HepG2 (cell line): ENCODE measurements around the gene IER2. TPM values are rescaled to one million over a fixed set of nuclear protein-coding genes. Genes with fewer than 3 reads are reported as not detected.

ENCODE experiments used
- FOSL1 ChIP-seq: sonication (generic); formaldehyde crosslinking; IDR thresholded peaks from 2 replicates; pipeline ENCODE4 v1.9.0; 2021; ENCODE audit warnings: missing genetic modification reagents, borderline replicate concordance
- GRHL1 ChIP-seq: sonication (generic); formaldehyde crosslinking; conservative IDR thresholded peaks from 2 replicates; pipeline ENCODE4 v1.8.0; 2022; ENCODE audit warnings: missing genetic modification reagents
- LCORL ChIP-seq, 2 experiments: fragments of 450-650 bp in 1 of 2; sonication (generic) in 1 of 2; formaldehyde crosslinking in 1 of 2; IDR thresholded peaks; 2 replicates each; pipeline versions ENCODE4 v1.5.0 to v1.6.1; 2017 to 2020; ENCODE audit warnings: antibody characterized with exemption in 1 of 2, missing genetic modification reagents in 1 of 2
- MIER2 ChIP-seq: IDR thresholded peaks from 2 replicates; pipeline ENCODE4 v1.6.1; 2016; ENCODE audit warnings: missing biosample characterization, missing genetic modification reagents
- MTERF4 ChIP-seq: sonication (generic); formaldehyde crosslinking; IDR thresholded peaks from 2 replicates; pipeline ENCODE4 v1.8.0; 2023; ENCODE audit warnings: mild to moderate bottlenecking, missing genetic modification reagents
- NR1H2 ChIP-seq: sonication (generic); formaldehyde crosslinking; IDR thresholded peaks from 2 replicates; pipeline ENCODE4 v1.8.1; 2022; ENCODE audit warnings: low read depth, missing genetic modification reagents, borderline replicate concordance
- PAX8 ChIP-seq: sonication (generic); formaldehyde crosslinking; IDR thresholded peaks from 2 replicates; pipeline ENCODE4 v1.8.0; 2022; ENCODE audit warnings: mild to moderate bottlenecking, missing genetic modification reagents, borderline replicate concordance
- RORA ChIP-seq: sonication (generic); formaldehyde crosslinking; IDR thresholded peaks from 2 replicates; pipeline ENCODE4 v1.5.0; 2020; ENCODE audit warnings: mild to moderate bottlenecking, missing genetic modification reagents, moderate library complexity
- SYNCRIP ChIP-seq: fragments of 200-400 bp; formaldehyde crosslinking; IDR thresholded peaks from 2 replicates; pipeline ENCODE4 v1.6.1; 2018; ENCODE audit warnings: mild to moderate bottlenecking, low read depth, low read length; ENCODE audit not compliant: insufficient read depth
- ZBTB33 ChIP-seq: sonication (generic); formaldehyde crosslinking; IDR thresholded peaks from 2 replicates; pipeline ENCODE4 v1.4.0; 2020; ENCODE audit warnings: missing genetic modification reagents
- ZBTB38 ChIP-seq: sonication (generic); formaldehyde crosslinking; IDR thresholded peaks from 2 replicates; pipeline ENCODE4 v1.5.1; 2020; ENCODE audit warnings: mild to moderate bottlenecking, missing genetic modification reagents
- ZMYM2 ChIP-seq: sonication (generic); formaldehyde crosslinking; IDR thresholded peaks from 2 replicates; pipeline ENCODE4 v1.8.0; 2022; ENCODE audit warnings: mild to moderate bottlenecking, missing genetic modification reagents
- ZMYM3 ChIP-seq: sonication (generic); formaldehyde crosslinking; IDR thresholded peaks from 2 replicates; pipeline ENCODE4 v1.5.1; 2020; ENCODE audit warnings: mild to moderate bottlenecking, missing genetic modification reagents
- ZNF326 ChIP-seq: sonication (generic); formaldehyde crosslinking; IDR thresholded peaks from 2 replicates; pipeline ENCODE4 v1.4.0; 2020; ENCODE audit warnings: missing genetic modification reagents, borderline replicate concordance
- ZNF512 ChIP-seq: sonication (generic); formaldehyde crosslinking; IDR thresholded peaks from 2 replicates; pipeline ENCODE4 v1.4.0; 2020; ENCODE audit warnings: mild to moderate bottlenecking, missing genetic modification reagents
- ZNF530 ChIP-seq: sonication (generic); formaldehyde crosslinking; IDR thresholded peaks from 2 replicates; pipeline ENCODE4 v1.5.0; 2020; ENCODE audit warnings: low read depth, mild to moderate bottlenecking, missing genetic modification reagents
- ZNF549 ChIP-seq: sonication (generic); formaldehyde crosslinking; IDR thresholded peaks from 2 replicates; pipeline ENCODE4 v1.5.0; 2020; ENCODE audit warnings: missing genetic modification reagents
- ZNF564 ChIP-seq: sonication (generic); formaldehyde crosslinking; IDR thresholded peaks from 2 replicates; pipeline ENCODE4 v1.8.1; 2023; ENCODE audit warnings: mild to moderate bottlenecking, missing genetic modification reagents
- ZNF703 ChIP-seq: sonication (generic); formaldehyde crosslinking; IDR thresholded peaks from 2 replicates; pipeline ENCODE4 v1.5.1; 2020; ENCODE audit warnings: missing genetic modification reagents, mild to moderate bottlenecking, moderate library complexity, borderline replicate concordance
- ZNF704 ChIP-seq: sonication (generic); formaldehyde crosslinking; IDR thresholded peaks from 2 replicates; pipeline ENCODE4 v1.8.1; 2023; ENCODE audit warnings: mild to moderate bottlenecking, inconsistent platforms, moderate library complexity, missing genetic modification reagents, borderline replicate concordance
- polyA plus RNA-seq, 8 experiments: library from polyadenylated mRNA; depleted of rRNA in 3 of 8; stranded (reverse) in 7 of 8; unstranded in 1 of 8; fragments of >200 nt; fragmentation: Illumina TruSeq in 4 of 8; extraction: Trizol in 4 of 8; gene quantifications; 2 replicates each; pipeline versions ENCODE4 v1.2.1 to v1.2.3, GENCODE V29; 2011 to 2016; ENCODE audit warnings: low read depth in 4 of 8, missing spikeins in 1 of 8, mixed read lengths in 1 of 8; ENCODE audit not compliant: insufficient read depth in 1 of 8
- total RNA-seq, 5 experiments: library from RNA; depleted of rRNA; stranded (reverse); fragments of >200 nt; fragmentation: Illumina TruSeq; extraction: Trizol; gene quantifications; 2 replicates each; pipeline ENCODE4 v1.2.3, GENCODE V29; 2016; ENCODE audit warnings: low read depth in 1 of 5

Gene IER2
- total and polyA plus RNA-seq, 2 of the 13 experiments (the other 11 are each of a cell fraction or from before 2014, with no cell fraction given) = 10.1 to 14.3 TPM

- TF ChIP-seq NR1H2 = no peak
- TF ChIP-seq ZNF564 (CRISPR knock-in tag) = no peak
- TF ChIP-seq ZMYM2 (CRISPR knock-in tag) = no peak
- TF ChIP-seq ZNF704 = no peak
- TF ChIP-seq MIER2 (CRISPR knock-in tag) = no peak
- TF ChIP-seq ZNF530 = no peak
- TF ChIP-seq ZNF549 = no peak
- TF ChIP-seq PAX8 (CRISPR knock-in tag) = no peak
- no peak for TF ChIP-seq ZBTB38 (CRISPR knock-in tag)
- no peak for TF ChIP-seq ZNF512 (CRISPR knock-in tag)
- TF ChIP-seq FOSL1 = no peak
- TF ChIP-seq ZMYM3 (CRISPR knock-in tag) = no peak; the same call in 1 of the 2 replicates
- TF ChIP-seq SYNCRIP = no peak
- no peak for TF ChIP-seq ZBTB33 (CRISPR knock-in tag)
- no peak for TF ChIP-seq RORA
- TF ChIP-seq ZNF326 (CRISPR knock-in tag) = no peak
- no peak for TF ChIP-seq LCORL (IDR thresholded peaks at IDR 0.05)
- TF ChIP-seq LCORL (CRISPR knock-in tag; IDR thresholded peaks at IDR 0.05) = peak; percentile 66
- TF ChIP-seq GRHL1 = no peak
- TF ChIP-seq ZNF703 (CRISPR knock-in tag) = no peak
- no peak for TF ChIP-seq MTERF4
Measured at GRCh38 chr19:13151605-13152355, 1.6 kb downstream of the IER2 start (continued).
